Colonic mucosa (tissue), 4 donors: Measurements from ENCODE around the gene RBM12. TPM values are rescaled to one million over a fixed set of nuclear protein-coding genes. Genes with fewer than 3 reads are reported as not detected.

Experiments
- DNase-seq: peaks from one replicate; pipeline ENCODE4 v3.0.0-alpha.2; 2020
- H3K27ac ChIP-seq: fragments of 200-600 bp; one replicate; pipeline ENCODE4 v1.8.0; 2021
- H3K27me3 ChIP-seq: fragments of 200-600 bp; one replicate; pipeline ENCODE4 v1.8.0; 2021
- H3K36me3 ChIP-seq: fragments of 200-600 bp; one replicate; pipeline ENCODE4 v1.8.0; 2021
- H3K4me1 ChIP-seq: fragments of 200-600 bp; one replicate; pipeline ENCODE4 v1.8.0; 2021; ENCODE audit warnings: mild to moderate bottlenecking
- H3K4me3 ChIP-seq: fragments of 200-600 bp; one replicate; pipeline ENCODE4 v1.8.0; 2021
- H3K9ac ChIP-seq, 2 donors: one replicate each; pipeline ENCODE4 v1.7.0; 2013; ENCODE audit warnings: control low read depth in 2 of 2, low read depth in 2 of 2, low read length in 2 of 2
- H3K9me3 ChIP-seq: fragments of 200-600 bp; one replicate; pipeline ENCODE4 v1.8.0; 2021
- intact Hi-C: fragments of 100-400 bp; cut with DNase I; formaldehyde crosslinking; loops from one replicate; pipeline ENCODE4 v1.14.1; 2022
- total RNA-seq, 2 donors: library from RNA; stranded (reverse); fragmentation: NEBNext Ultra II Directional in 1 of 2; extraction: Animal tissue kit (Norgen Biotek cat#: 25700) in 1 of 2; gene quantifications; one replicate each; pipeline ENCODE4 v1.2.1, GENCODE V29; 2021
- TF ChIP-seq, protein P1 (sequence below): fragments of 200-600 bp; IDR thresholded peaks from one replicate; pipeline ENCODE4 v1.8.0; 2022; ENCODE audit warnings: antibody characterized with exemption, mild to moderate bottlenecking
- donor health status: healthy.
- donor health status: DM: no; HTN: no; CAD: no.
- donor health status: DM: no; HTN: no; CAD: no.

Gene RBM12
- total RNA-seq, 2 donors from 2014 or later, result 63.8 to 74.5 TPM

DNA sequence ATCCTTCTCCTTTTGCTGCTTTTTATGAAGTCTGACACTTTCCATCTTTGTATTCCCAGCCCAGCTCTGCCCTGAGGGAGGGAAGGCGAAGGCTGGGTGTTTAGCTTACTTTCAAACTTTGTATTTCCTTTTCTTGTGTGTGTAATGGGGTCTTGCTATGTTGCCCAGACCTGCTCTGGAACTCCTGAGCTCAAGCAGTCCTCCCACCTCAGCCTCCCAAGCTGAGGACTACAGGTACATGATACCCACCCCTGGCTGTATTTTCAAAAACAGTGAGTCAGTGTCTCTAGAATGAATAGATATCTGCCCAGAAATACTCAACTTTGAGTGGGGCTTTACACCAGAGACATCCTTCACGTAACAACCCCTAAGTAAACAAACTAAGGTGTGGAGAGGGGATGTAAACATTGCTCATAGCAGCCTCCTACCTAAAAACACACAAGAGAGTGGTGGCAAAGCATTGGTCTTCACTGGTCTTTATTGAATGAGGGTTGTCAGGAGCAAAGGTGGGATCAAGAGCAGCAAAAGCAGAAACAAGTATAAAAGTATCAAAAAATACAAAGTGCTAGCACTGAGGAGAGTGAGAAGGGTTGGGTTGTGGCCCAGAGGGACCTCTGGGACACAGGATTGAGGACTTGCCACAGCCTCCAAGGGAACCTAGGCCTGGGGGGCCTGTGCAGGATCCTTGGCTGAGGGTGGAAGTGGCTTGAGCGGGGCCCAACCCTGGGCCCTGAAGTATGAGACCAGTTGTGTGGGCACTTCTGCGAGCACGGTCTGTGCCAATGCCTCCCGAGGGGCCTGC is 38.9 kb downstream of the RBM12 start:
- TF ChIP-seq, protein P1, sequence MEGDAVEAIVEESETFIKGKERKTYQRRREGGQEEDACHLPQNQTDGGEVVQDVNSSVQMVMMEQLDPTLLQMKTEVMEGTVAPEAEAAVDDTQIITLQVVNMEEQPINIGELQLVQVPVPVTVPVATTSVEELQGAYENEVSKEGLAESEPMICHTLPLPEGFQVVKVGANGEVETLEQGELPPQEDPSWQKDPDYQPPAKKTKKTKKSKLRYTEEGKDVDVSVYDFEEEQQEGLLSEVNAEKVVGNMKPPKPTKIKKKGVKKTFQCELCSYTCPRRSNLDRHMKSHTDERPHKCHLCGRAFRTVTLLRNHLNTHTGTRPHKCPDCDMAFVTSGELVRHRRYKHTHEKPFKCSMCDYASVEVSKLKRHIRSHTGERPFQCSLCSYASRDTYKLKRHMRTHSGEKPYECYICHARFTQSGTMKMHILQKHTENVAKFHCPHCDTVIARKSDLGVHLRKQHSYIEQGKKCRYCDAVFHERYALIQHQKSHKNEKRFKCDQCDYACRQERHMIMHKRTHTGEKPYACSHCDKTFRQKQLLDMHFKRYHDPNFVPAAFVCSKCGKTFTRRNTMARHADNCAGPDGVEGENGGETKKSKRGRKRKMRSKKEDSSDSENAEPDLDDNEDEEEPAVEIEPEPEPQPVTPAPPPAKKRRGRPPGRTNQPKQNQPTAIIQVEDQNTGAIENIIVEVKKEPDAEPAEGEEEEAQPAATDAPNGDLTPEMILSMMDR, result no peak
- peaks cover 13% of the 10 kb centered on the region for H3K36me3 ChIP-seq
- no peak for DNase-seq
- no peak overlapping the region for H3K27ac ChIP-seq
- H3K4me1 ChIP-seq, result no peaks in the 10 kb centered on the region
- H3K9me3 ChIP-seq, result no peaks in the 10 kb centered on the region
- H3K27me3 ChIP-seq, result no peaks in the 10 kb centered on the region
- intact Hi-C loops, result no loop called here
- H3K4me3 ChIP-seq, result no peak overlapping the region
- no peak overlapping the region for H3K9ac ChIP-seq

DNA sequence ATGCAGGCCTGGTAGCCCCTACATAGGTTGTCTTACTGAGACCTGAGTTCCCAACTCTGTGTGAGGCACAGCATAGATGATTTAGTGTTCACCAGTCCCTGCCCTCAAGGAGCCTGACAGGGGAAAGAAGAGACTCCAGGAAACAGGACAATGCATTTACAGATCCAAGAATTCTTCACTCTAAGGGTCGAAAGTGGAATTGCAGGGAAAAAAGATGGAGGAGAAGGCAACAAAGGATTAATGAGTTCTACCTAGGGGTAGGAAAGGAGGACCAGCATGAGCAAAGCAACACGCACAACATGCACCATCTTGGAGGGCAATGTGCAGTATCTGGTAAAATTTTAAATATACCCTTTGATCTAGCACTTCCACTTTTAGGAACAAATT is 43.1 kb downstream of the RBM12 start:
- Histone ChIP-seq H3K27me3 (no peaks in the 10 kb centered on the region), H3K9me3 (no peaks in the 10 kb centered on the region), H3K4me1 (peaks cover 12% of the 10 kb centered on the region), H3K27ac (no peak overlapping the region), H3K4me3 (no peak overlapping the region), H3K36me3 (peaks cover 11% of the 10 kb centered on the region), H3K9ac (no peak overlapping the region)
- intact Hi-C loops, result no loop called here
- TF ChIP-seq, protein P1, result no peak
- DNase-seq, result no peak

DNA sequence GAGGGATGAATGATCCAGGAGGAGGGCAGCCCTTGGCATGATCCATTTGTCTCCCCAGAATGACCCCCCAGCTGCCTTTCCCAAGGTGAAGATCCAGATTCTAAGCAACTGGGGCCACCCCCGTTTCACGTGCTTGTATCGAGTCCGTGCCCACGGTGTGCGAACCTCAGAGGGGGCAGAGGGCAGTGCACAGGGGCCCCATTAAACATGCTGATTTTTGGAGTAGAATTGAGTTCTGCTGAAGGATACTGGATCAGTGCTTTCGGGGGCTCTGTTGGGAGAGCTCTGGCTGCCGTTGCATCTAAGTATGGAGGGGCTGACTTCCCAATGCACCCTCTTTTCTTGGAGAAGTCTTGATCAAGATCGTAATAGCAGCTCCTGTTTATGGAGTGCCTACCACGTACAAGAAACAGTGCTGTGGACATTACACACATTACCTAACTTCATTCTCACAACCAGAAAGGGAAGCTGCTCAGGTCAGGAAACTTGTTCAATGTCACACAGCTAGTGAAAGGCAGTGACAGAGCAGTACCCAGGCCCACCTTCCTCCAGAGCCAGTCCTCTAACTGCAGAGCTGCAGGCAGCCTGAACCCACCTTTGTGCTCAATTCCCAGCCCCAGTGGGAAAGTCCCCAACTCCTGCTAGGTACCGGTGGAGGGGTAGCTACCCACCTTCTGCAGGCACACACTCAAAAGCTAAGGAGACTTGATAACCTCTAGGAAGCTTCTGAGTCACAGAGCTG is 43.7 kb downstream of the RBM12 start:
- TF ChIP-seq, protein P1, result no peak
- intact Hi-C loops, result no loop called here
- H3K27me3 ChIP-seq, result no peaks in the 10 kb centered on the region
- no peak overlapping the region for H3K4me3 ChIP-seq
- H3K9ac ChIP-seq, result no peak overlapping the region
- peaks cover 5% of the 10 kb centered on the region for H3K36me3 ChIP-seq
- DNase-seq, result no peak
- no peak overlapping the region for H3K27ac ChIP-seq
- peaks cover 12% of the 10 kb centered on the region for H3K4me1 ChIP-seq
- no peaks in the 10 kb centered on the region for H3K9me3 ChIP-seq

DNA sequence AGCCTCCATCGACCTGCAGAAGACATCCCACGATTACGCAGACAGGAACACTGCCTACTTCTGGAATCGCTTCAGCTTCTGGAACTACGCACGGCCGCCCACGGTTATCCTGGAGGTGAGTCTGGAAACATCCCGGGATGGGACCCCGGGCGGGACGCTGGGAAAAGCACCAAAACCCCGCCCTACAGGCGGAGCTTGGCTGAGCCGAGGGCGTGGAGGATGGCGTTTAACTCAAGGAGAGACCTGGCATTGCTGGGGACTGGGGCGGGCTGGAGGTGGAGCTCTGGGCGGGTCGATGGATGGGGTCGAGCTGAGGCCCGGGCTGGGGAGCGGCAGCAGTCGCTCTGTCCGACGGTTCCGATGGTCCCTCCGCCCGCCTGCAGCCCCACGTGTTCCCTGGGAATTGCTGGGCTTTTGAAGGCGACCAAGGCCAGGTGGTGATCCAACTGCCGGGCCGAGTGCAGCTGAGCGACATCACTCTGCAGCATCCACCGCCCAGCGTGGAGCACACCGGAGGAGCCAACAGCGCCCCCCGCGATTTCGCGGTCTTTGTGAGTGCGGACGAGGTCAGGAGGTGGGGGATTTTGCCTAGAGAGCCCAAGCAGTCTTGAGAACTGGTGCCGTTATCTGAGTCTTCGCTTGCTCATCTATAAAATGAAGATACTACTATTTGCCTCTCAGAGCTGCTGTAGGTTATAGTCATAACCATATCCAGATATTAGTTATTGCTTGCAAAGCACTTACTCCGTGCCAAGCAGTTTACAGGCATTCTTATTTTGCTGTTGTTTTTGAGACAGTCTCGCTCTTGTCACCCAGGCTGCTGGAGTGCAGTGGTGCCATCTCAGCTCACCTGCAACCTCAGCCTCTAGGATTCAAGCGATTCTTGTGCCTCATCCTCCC is 45.3 kb downstream of the RBM12 start:
- Histone ChIP-seq H3K27me3 (no peaks in the 10 kb centered on the region), H3K4me1 (peaks cover 12% of the 10 kb centered on the region), H3K9ac (peak overlapping the region; percentile 1 to 51), H3K36me3 (no peaks in the 10 kb centered on the region), H3K4me3 (peak overlapping the region; percentile 53), H3K9me3 (no peaks in the 10 kb centered on the region), H3K27ac (no peak overlapping the region)
- TF ChIP-seq, protein P1, result no peak
- intact Hi-C loops, result loop anchor here (5.0 kb wide), 1 partner anchor 43 kb away; the partner anchor contains the start of genes CPNE1 and RBM12
- peak; percentile 92 for DNase-seq
